Renal cortical epithelial cell (primary cell): ENCODE results near the gene FUT8. TPM values are rescaled to one million over a fixed set of nuclear protein-coding genes. Genes with fewer than 3 reads are reported as not detected.

Experiments used
- DNase-seq: peaks from one replicate; pipeline ENCODE4 v3.0.0-alpha.2; 2011; ENCODE audit warnings: low read depth
- total RNA-seq: library from RNA; depleted of rRNA; stranded (reverse); fragments of >200 nt; gene quantifications from 2 replicates; pipeline ENCODE4 v1.2.3, GENCODE V29; 2014

The FUT8 gene
- total RNA-seq = 123 and 139 TPM in 2 replicates

GRCh38 chr14:65412032-65412846 lies at the start of gene FUT8:
TSS of gene FUT8 (plus strand) at chr14:65412730. CDS start at chr14:65561564, 148,834 bp downstream.
- peak; percentile 82 for DNase-seq

GRCh38 chr14:65366802-65367565 lies 45.5 kb upstream of the FUT8 start:
- DNase-seq = no peak

GRCh38 chr14:65369560-65369959 lies 43.0 kb upstream of the FUT8 start:
- no peak for DNase-seq

- no peak for DNase-seq
Observed at GRCh38 chr14:65370801-65371248, 41.7 kb upstream of the FUT8 start.

GRCh38 chr14:65371784-65372183 lies 40.7 kb upstream of the FUT8 start:
- DNase-seq = no peak

DNA sequence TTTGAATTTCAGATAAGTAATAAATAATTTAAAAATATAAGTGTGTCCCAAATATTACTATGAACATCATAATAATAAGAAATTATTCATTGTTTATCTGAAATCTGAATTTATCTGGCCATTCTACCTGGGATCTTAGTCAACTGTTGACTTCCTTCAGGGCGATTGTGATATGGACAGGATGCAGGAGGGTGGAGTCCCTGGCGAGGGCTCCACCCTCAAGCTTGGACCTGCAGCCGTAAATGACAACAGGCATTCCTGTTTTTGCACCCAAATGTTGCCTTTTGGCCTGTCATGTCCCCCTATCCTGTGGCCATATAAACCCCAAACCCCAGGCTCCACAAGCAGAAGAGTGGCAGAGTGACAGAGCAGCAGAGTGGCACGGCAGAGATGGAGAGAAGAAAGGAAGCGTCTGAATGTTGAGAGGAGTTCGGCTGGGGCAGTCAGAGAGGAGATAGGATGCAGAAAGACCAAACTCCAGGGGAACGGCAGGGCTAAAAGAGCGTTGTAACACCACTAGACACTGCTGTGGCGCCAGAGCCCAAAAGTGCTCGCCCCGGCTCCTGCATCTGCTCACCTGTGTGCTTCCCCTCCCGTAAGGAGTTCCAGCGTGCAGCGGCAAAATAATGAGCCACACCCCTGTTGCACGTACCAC lies 39.4 kb upstream of the FUT8 start:
- DNase-seq = no peak

DNA sequence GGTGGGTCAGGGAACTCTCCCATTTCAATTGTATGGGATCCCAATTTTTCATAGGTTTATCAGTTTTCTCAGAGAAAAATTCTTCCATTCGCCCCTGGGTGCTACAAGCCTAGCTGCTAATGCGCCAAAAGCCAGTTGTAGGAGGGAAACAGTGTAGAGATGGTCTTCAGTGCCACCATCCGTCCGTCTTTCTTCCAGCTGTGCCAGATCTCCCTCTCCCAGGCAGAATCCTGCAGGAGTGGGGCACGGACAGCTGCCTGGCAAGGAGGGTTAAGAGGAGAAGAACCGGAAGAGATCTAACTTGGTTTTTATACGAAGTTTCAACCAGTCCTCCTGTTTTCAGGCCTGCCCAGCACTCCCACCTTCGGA lies 38.9 kb upstream of the FUT8 start:
- no peak for DNase-seq

- DNase-seq = peak; percentile 37
Observed at GRCh38 chr14:65377576-65377975, 35.0 kb upstream of the FUT8 start.

DNA sequence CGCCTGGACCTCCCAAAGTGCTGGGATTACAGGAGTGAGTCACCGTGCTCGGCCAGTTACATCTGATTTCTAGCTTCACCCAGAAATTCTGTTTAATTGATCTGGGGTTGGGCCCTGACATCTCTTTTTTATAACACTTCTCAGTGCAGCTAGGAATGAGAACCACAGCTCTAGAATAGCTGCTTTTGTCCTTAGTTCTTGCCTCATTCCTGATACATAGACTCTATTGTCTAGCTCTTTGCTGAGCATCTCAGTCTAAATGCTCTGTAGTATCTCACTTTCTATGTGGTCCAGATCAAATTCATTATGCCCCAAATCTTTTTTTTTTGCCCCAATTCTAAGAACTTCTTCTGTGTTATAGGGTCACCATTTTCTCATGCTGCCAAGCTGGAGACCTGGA lies 29.9 kb upstream of the FUT8 start:
- DNase-seq = no peak

GRCh38 chr14:65387171-65387570 lies 25.4 kb upstream of the FUT8 start:
- DNase-seq = no peak

DNA sequence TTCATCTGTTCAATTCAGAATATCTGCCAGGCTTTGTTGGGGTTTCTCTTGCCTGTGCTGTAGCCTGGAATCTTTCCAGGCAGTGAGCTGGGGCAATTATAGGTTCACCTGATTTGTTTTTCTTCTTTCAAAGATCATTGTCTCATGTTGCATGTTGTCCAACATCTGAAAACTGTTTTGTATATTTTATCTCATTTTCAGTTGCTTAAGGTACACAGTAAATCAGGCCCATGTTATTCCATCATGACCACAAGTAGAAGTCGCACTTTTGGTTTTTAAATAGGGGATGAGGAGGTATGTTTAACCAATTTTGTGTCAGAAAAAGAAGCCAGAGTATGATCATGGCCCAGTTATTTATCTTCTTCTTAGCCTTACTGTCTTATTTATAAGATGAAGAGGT lies 24.9 kb upstream of the FUT8 start:
- no peak for DNase-seq

DNA sequence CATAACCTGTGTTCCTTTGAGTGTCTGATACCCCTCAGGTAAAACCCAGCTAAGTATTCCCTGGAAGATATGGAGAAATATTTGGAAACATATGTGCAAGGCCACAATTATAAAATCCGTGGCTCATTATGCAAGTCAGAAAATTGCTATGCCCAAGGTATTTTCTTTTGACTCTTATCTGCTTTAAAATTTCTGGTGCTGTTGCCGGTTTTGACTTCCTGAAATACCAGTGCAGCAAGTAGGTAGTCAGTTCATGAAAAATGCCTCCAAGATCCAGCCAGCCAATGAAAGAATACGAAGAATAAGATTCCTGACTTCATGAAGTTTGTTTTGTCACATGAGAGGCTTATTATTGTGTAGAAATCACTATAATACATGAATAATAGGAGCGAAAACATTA lies 20.2 kb upstream of the FUT8 start:
- DNase-seq = no peak

DNA sequence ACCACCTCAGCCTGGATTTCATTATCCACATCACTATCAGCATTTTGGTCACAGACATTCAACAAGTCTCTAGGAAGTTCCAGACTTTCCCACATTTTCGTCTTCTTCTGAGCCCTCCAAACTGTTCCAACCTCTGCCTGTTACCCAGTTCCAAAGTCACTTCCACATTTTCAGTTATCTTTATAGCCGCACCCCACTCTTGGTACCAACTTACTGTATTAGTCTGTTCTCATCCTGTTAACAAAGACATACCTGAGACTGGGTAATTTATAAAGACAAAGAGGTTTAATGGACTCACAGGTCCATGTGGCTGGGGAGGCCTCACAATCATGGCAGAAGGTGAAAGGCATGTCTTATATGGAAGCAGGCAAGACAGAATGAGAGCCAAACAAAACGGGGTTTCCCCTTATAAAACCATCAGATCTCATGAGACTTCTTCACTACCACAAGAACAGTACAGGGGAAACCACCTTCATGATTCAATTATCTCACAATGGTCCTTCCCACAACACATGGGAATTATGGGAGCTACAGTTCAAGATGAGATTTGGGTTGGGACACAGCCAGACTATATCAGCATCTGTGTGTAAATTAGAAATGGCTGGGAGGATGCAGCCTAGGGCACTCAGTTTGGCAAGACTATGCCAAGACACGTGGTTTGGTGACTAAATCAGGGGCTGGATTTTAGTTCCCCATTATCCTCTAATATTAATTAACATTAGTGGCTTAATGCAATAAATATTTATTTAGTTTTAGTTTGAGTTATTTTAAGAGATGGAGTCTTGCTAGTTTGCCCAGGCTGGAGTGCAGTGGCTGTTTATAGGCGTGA lies 16.2 kb upstream of the FUT8 start:
- DNase-seq = no peak

DNA sequence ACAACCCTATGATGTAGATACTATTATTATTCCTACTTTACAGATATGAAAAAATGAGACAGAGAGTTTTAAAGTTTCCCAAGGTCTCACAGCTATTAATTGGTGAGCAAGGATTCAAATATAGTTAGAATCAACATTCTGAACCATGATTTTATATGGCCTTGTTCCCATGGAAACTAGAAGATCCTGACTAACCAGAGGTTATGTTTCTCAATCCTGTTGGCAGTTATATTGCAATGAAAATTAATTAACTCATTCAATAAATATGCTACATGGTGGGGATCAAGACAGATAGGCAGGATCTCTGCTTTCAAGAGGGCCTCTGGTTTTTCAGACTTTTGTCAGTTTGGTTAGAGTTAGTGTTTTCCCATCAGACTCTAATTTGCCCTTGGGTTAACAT lies 9.3 kb upstream of the FUT8 start:
- DNase-seq = no peak

GRCh38 chr14:65408113-65408512 lies 4.4 kb upstream of the FUT8 start:
- no peak for DNase-seq

DNA sequence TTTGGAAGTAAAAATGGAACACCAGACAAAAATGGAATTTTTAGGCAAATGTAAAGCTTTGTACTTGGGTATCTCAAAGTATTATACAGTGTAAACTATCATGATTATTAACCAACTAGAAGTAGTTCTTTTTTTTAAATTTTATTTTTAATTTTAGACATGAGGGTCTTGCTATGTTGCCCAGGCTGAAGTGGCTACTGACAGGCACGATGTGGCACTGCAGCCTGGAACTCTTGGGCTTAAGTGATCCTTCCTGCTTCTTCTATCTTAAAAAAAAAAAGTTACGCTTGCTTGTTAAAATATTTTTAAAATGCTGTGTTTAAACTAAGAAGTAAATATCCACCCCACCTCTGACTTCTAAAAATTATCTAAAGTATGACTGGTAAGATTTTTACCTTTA lies 1.9 kb upstream of the FUT8 start:
- no peak for DNase-seq

DNA sequence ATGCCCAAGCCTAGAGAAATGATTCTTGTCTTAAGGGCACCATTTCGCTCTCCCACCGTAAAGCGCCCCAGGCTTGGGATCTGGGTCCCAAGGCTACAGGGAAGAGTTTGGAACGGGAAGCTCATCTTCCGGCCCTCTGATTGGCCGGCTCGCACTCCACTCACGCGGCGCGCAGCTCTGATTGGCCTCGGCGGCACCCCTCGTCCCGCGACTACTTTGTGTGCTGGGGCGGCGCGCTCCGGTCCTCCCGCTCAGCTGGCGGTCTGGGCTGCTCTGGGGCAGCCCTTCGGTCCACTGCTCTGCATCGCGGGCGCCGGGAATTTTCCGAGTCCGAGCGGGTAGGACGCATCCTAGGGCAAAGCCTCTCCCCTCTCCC lies 886 bp upstream of the FUT8 start:
- peak; percentile 77 for DNase-seq

DNA sequence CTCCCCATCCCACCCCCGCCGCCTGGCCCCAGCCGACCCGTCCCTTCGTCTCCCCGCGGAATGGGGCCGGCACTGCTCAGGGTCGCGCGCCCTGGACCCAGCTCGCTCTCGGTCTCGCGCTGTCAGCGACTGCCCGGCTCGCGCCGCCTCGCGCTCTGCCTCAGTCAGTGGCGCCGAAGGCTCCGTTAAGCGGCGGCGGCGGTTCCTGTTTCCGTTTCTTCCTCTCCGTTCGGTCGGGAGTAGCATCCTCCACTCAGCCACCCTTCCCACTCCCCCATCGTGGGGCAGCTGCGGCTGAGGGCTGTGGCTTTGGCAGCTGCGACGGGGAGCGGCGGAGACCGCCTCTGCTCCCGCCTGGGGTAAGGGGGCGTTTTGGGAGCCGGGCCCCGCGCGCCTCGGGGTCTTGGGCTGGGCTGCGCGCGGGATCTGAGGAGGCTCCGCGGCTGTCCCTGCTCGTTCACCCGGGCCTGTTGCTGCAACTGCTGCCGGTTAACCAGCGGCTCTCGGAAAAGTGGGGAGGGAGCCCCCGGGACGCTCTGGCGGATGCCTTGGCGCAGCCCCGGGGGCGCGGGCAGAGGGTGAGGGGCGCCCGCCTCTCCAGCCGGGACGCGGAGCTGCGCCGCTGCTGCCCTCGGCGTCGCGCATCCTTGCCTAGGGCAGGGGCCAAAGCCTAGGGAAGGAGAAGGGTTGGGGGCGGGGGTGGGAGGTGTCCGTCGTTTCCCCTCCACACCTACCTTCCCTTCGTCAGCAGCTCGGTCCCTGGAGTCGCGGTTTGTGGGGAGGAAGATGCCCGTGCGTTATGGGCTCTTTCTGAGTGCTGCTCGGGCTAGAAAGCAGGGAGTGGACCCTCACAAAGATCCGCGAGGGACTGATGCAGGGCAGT lies 567 bp downstream of the FUT8 start:
- peak; percentile 26 for DNase-seq

DNA sequence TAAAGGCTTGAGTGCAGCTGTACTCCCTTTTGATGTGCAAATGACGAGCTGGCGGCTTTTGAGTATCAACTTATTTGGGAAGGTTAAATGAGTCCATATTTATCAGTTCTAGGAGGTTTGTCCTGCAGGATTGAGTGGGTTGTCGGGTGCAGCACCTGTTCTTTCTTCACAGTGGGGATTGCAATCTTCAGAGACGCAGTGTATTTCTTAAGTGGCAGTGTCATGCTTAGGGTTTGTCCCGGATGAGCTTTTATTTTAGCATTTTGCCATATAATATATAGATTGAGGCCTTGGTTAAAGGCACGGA lies 1.2 kb downstream of the FUT8 start:
- no peak for DNase-seq

DNA sequence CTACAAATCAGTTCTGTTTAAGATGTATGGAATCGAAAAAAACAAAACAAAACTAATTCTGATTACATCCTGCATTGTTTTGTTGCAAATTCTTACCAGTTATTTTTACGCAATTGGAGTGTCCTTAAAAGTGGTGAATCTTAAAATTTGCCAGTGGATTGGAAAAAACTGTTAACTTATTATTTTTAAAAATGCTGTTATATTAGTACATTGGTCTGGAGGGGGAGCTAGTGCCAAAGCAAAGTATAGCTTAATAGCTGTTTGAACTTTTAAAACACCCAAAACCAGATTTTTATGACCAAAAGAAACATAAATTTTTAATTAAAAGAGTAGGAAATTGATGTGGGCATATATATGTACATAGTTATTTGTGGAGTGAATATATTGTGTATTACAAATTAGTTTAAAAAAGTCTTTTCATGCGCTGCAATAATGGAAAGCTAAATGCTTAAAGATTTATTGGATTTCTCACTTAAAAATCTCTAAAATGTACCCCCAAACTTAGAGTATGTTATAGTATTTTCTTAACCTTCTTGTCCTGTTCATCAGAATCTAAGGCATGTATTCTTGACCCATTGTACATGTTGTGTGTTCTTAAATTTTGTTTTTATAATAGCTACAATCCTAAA lies 2.5 kb downstream of the FUT8 start:
- peak; percentile 34 for DNase-seq

DNA sequence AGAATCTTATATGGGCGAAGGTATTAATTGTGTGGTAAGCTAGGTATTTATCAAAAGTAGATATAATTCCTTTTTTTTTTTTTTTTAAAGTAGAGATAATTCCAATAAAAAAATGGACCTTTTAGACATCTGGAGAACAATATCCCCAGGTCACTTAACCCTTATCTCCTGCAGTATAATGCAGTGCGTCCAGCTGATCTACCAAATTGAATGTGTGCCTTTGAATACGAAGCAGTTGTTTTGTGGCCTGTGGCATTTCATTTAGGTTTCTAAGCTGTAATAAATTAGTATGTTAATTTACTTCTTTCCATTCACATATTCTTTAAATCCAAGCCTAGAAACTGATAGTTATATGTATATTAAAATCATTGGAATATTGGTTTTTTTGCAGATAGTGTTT lies 3.1 kb downstream of the FUT8 start:
- no peak for DNase-seq
